Lung microvascular endothelial cell (primary cell): ENCODE measurements around the gene CABP4. TPM values are rescaled to one million over a fixed set of nuclear protein-coding genes. Genes with fewer than 3 reads are reported as not detected.
"Not testable (repeated sequence)": the region's sequence is repeated elsewhere in the genome, so short reads cannot be mapped to it uniquely, and the experiment has no call there.

Experiments used
- DNase-seq, 2 donors: peaks; one replicate each; pipeline versions ENCODE4 v3.0.0 to v3.0.0-alpha.2; 2010; ENCODE audit warnings: low read depth in 2 of 2
- total RNA-seq: library from RNA; depleted of rRNA; stranded (reverse); fragments of >200 nt; gene quantifications from 2 replicates; pipeline ENCODE4 v1.2.1, GENCODE V29; 2014

The CABP4 gene
- total RNA-seq, 1 donor from 2014 or later, result 0.60 TPM

GRCh38 chr11:67482275-67482826 is 27.2 kb downstream of the CABP4 start:
- no peak for DNase-seq

GRCh38 chr11:67482827-67483798 is 28.0 kb downstream of the CABP4 start, which contains the start of gene AIP:
TSS of gene AIP (plus strand) at chr11:67483026. CDS start at chr11:67483159, 133 bp downstream.
- peak; percentile 98 for DNase-seq

- DNase-seq, result no peak
Measured at GRCh38 chr11:67483831-67484665, 28.9 kb downstream of the CABP4 start.

- DNase-seq, result no peak
Measured at GRCh38 chr11:67484847-67485311, 29.7 kb downstream of the CABP4 start.

- not testable (repeated sequence) for DNase-seq
Measured at GRCh38 chr11:67485873-67486361, 30.8 kb downstream of the CABP4 start.

DNA sequence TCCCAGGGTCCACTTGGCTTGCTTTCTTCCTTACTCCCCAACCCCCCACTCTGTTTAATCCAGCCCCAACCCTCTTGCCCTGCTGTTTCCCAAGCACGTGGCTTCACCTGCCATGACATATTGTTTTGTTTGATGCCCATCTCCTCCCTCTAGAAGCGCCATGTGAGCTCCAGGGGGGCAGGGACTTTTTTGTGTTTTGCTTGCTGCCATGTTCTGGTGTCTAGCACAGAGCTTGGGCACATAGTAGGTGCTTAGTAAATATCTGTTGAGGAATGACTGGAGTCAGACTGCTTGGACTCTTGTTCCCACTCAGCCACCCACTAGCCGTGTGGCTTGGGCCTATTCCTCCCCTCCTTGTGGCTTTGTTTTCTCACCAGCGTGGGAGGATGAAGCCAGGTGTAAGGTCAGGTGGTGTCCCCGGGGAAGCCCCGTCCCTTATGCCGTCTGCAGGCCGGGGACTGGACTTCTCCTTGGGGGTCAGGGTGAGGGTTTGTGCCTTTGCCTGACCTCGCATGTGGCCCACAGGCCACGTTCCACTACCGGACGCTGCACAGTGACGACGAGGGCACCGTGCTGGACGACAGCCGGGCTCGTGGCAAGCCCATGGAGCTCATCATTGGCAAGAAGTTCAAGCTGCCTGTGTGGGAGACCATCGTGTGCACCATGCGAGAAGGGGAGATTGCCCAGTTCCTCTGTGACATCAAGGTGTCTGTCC is 31.5 kb downstream of the CABP4 start:
- DNase-seq, result no peak

DNA sequence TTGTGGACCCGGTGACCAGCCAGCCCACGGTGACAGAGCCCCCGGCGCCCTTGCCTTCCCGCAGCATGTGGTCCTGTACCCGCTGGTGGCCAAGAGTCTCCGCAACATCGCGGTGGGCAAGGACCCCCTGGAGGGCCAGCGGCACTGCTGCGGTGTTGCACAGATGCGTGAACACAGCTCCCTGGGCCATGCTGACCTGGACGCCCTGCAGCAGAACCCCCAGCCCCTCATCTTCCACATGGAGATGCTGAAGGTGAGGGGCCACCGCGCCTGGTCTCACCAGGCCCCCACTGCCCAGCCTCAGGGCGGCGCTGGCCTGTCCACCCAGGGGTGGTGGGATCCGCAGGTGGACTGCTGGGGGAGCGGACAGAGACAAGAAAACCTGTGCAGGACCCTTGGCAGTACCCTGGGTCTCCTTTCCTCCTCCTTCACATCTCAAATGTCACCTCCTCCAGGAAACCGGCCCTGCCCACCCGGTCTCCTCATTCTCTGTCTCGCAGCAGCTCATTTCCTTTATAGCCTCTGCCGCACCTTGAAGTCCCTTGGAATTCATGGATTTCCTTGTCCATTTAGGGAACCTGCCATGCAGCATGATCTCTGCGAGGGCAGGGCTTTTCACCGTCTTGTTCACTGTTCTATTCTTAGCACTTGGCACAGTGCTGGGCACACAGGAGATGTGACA is 34.2 kb downstream of the CABP4 start:
- no peak for DNase-seq

DNA sequence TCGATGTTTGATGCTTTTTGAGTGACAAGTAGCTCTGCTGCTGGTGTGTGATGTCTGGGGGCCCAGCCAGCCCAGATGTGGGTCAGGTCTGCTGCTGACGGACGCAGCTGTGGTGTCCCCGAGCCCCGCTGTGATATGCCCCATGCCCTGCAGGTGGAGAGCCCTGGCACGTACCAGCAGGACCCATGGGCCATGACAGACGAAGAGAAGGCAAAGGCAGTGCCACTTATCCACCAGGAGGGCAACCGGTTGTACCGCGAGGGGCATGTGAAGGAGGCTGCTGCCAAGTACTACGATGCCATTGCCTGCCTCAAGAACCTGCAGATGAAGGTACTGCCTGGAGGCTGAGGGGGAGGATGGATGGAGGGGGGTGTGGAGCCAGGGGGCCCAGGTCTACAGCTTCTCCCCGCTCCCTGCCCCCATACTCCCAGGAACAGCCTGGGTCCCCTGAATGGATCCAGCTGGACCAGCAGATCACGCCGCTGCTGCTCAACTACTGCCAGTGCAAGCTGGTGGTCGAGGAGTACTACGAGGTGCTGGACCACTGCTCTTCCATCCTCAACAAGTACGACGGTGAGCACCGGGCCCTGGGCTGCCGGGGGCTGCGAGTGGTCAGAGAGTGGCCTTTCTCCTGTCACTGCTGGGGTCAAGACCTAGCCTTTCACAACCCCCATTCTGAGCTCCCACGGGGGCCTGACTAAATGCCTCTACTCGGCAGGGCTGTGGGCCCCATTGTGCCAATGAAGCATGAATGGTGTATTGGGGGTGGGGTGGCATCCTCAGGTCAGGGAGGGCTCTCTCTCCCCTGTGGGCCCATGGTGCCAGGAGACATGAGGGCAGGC is 35.0 kb downstream of the CABP4 start:
- no peak for DNase-seq

DNA sequence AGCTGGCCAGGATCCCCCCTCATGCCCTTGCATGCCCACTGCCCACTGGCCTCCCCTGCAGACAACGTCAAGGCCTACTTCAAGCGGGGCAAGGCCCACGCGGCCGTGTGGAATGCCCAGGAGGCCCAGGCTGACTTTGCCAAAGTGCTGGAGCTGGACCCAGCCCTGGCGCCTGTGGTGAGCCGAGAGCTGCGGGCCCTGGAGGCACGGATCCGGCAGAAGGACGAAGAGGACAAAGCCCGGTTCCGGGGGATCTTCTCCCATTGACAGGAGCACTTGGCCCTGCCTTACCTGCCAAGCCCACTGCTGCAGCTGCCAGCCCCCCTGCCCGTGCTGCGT is 35.5 kb downstream of the CABP4 start:
- no peak for DNase-seq

GRCh38 chr11:67491276-67492068 is 36.3 kb downstream of the CABP4 start:
- DNase-seq, result no peak

DNA sequence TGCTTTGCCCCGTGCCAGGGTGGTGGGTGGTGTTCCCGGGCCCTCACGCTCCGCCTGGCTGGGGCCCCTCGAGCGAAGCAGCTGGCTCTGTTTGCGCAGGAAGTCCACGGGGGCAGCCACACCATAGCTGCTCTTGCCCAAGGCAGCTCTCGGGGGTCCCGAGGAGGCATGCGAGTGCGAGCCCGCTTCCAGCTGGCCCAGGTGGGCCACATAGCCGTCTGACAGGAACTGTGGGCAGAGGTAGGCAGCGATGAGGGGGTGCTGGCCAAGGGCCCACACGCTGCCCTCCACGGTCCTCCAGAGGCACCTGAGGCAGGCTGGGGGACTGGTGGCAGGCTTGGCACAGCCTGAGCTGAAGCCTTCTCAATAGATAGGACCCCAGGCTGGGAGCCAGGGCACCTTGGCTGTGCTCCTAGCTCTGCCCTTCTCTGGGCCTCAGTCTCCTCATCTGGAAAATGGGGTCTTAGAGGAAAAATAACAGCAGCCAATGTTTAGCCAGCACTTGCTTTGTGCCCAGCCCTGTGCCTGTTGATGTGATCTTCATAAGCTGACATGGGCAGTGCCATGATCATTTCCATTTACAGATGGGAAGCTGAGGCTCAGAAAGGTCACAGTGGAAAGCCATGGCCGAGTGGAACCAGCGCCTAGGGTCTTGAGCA is 37.0 kb downstream of the CABP4 start:
- no peak for DNase-seq

GRCh38 chr11:67492801-67493547 is 37.8 kb downstream of the CABP4 start:
- no peak for DNase-seq

DNA sequence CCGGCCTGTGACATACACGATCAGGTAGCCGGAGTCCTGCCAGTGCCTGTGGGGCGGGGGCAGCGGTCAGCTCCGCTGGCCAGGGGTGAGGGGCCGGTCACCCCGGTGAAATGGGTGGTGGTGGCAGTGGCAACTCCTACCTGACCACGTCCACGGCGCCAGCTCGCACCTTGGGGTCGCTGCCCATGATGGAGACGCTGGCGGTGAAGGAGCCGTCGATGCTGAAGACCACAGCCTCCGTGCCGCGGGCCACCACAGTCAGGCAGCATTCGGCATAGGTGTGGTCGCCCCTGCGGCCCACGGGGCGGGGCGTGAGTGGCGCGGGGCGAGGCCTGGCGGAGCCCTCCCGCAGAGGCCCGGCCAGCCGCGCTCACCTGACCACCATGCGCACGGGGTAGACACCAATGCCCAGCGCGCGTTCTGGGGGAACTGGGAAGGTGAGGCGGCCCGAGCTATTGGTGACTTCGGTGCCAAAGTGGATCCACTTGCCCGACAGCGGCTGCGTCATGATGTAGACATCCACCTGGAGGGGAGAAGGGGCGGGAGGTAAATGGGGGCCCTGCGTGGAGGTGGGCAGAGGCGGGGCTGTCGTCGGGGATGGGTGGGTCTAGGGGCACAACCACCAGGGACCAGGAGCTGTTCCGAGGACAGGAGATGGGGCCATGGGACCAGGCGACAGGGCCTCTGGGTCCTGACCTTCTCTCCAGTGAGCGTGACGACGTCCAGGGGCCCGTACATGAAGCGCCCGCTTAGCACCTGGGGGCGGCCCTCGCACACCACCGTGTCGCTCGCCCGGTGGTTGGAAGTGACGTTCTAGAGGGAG is 38.6 kb downstream of the CABP4 start:
- DNase-seq, result no peak

- no peak for DNase-seq
Measured at GRCh38 chr11:67494371-67495233, 39.4 kb downstream of the CABP4 start.

DNA sequence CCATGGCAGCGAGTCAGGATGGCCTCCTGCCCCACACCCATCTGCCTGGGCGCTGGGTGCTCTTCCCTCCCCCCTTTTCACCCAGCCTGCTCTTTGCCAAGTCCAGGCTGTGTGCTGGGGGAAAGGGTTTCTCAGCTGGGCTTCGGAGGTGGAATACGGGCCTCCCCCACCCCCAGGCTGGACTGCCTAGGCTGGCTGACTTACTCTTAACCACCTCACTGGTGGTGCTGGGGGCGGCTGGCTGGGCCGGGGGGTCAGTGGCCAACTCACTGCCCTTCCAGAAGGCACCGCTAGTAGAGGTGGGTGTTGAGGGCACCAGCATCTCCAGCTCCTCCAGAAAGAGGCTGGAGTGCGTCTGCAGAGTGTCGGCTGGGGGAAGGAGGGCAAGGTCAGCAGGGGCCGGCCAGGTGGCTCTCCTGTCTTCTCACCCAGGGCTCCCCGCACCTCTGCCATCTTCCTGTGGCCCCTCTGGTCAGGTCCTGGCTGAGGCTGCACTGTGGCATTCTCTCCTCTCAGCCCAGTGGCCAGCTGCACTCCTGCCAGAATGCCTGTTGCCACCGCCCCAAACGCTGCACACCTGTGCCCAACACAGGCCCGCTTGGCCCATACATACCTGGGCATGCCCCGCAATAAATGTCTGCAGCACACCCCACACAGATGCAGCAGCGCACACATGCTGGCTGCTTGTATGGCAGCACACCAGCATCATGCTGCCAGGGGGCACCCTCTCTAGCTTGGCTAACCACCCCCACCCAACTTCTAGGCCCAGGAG is 40.3 kb downstream of the CABP4 start:
- no peak for DNase-seq
